ENCODE data around the gene MRPS16. TPM values are rescaled to one million over a fixed set of nuclear protein-coding genes. Genes with fewer than 3 reads are reported as not detected.

Gene MRPS16
- polyA plus RNA-seq (2013, experiment 1 of 2) = 56.4 TPM
- 59.2 TPM for polyA plus RNA-seq (2013, experiment 2 of 2)

DNA sequence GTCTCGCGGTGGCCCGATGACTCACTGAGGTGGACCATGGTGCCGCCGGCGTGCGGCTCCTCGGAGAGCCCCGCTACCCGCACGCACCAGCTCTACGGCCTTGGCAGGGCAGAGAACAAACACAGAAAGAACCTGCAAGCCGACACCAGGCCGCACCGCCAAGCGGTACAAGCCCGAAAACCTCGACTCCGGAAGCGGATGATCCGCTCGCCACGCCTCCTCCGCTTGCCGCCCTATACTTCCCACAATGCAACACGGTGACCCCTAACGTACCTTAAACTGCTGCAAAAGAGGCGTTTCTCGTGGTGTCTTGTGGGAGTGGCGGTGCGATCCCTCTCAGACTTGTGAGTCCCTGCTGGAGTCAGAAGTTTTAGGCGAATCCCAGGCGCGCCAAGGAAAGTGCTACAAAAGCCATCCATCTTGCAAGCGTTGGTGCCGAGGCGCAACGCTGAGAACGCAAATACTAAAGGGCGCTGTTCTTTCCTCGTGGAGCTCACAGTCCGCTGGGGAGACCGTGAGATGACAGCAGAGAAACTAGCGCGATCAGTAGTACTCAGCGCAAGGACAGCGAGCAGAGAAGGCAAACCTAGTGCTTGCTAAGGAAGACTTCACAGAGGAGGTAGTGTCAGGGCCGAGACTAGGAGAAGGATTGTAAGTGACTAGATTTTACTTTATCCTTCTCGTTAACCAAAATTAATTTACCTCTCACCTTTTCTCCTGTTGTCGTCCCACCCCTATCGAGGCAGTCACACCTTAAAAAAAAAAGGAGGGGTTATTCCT lies at the start of gene MRPS16:
Gene MRPS16, minus strand, starts transcription at position 200 of the 780 bp plus-strand sequence. Its CDS starts 162 bp downstream, at position 38.
- Histone ChIP-seq H2AFZ (ENCODE audit: low read length) (peak within 1 kb of the TSS; percentile 86), H3K4me3 (ENCODE audit: low read length in 2 of 2) (peak within 1 kb of the TSS; percentile 80 to 84), H3K4me2 (ENCODE audit: insufficient read depth, low read length, poor library complexity, severe bottlenecking) (peak within 1 kb of the TSS; percentile 86), H4K8ac (ENCODE audit: low read depth, low read length) (no peak within 1 kb of the TSS), H3K79me1 (ENCODE audit: low read depth, low read length) (peaks cover 2% of the 10 kb centered on the region), H3K14ac (ENCODE audit: low read length) (peak within 1 kb of the TSS; percentile 2), H2AK5ac (ENCODE audit: low read depth, low read length) (no peak within 1 kb of the TSS), H3K18ac (ENCODE audit: low read length) (peak within 1 kb of the TSS; percentile 81), H2BK15ac (ENCODE audit: low read length) (no peak within 1 kb of the TSS), H3K27me3 (ENCODE audit: control insufficient read depth in 3 of 3, insufficient read depth in 3 of 3, low read depth in 1 of 3, low read length in 3 of 3) (no peaks in the 10 kb centered on the region), H3K4ac (ENCODE audit: low read length) (no peak within 1 kb of the TSS), H2BK5ac (ENCODE audit: low read length) (peak within 1 kb of the TSS; percentile 68), H2BK12ac (ENCODE audit: low read length) (no peak within 1 kb of the TSS), H4K91ac (ENCODE audit: low read depth, low read length, poor library complexity) (no peak within 1 kb of the TSS), H2BK120ac (ENCODE audit: low read depth, low read length) (no peak within 1 kb of the TSS), H3K9ac (ENCODE audit: low read depth, low read length, poor library complexity) (peak within 1 kb of the TSS; percentile 92), H3K27ac (replicated peaks; ENCODE audit: low read length) (peak within 1 kb of the TSS; percentile 79), H3K23ac (ENCODE audit: low read depth, low read length, poor library complexity) (peak within 1 kb of the TSS; percentile 76), H3K9me3 (replicated peaks in 1 of 2; ENCODE audit: control insufficient read depth in 2 of 2, insufficient read depth in 1 of 2, low read depth in 1 of 2, low read length in 2 of 2) (no peaks in the 10 kb centered on the region), H3K36me3 (replicated peaks in 1 of 2; ENCODE audit: control insufficient read depth in 2 of 2, insufficient read depth in 2 of 2, low read length in 2 of 2) (peaks cover 12 to 47% of the 10 kb centered on the region in 2 donors), H3K4me1 (ENCODE audit: control insufficient read depth in 2 of 2, insufficient read depth in 1 of 2, low read depth in 1 of 2, low read length in 2 of 2) (peaks cover 7 to 14% of the 10 kb centered on the region in 2 donors)
- peak; percentile 92 for DNase-seq (ENCODE audit: low spot score)
- no CpG with 5 or more reads among the region's 51 CpGs for WGBS, 2 donors (ENCODE audit: extremely low coverage in 2 of 2, insufficient read length in 2 of 2, insufficient replicate concordance in 1 of 2)

DNA sequence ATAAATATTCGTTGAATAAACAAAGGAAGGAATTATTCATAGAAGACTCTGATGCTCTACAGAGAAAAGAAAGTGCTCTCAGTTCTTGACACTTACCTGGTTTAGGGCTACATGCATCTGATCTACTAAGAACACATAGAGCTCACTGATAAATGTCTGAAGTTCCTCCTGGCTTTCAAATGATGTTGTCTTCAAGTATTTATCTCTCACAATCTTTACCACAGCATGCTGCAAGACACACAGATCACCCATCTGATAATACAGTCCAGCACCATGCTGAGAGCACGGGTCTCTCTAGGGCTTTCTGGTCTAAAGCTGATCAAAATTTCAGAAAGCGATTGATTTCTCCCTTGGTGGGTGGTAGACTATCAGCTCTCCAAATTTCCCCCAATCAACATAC lies 44.5 kb upstream of the MRPS16 start:
- H2AFZ ChIP-seq (ENCODE audit: low read length) = no peak overlapping the region
- no peak overlapping the region for H3K4me2 ChIP-seq (ENCODE audit: insufficient read depth, low read length, poor library complexity, severe bottlenecking)
- no peak overlapping the region for H2BK5ac ChIP-seq (ENCODE audit: low read length)
- H3K27me3 ChIP-seq (ENCODE audit: control insufficient read depth in 3 of 3, insufficient read depth in 3 of 3, low read depth in 1 of 3, low read length in 3 of 3) = no peaks in the 10 kb centered on the region
- no peak overlapping the region for H3K4me3 ChIP-seq (ENCODE audit: low read length in 2 of 2)
- H3K9ac ChIP-seq (ENCODE audit: low read depth, low read length, poor library complexity) = no peak overlapping the region
- no peak for DNase-seq (ENCODE audit: low spot score)
- H3K23ac ChIP-seq (ENCODE audit: low read depth, low read length, poor library complexity) = no peak overlapping the region
- no peak overlapping the region for H3K27ac ChIP-seq (replicated peaks; ENCODE audit: low read length)
- H2BK12ac ChIP-seq (ENCODE audit: low read length) = no peak overlapping the region
- H3K36me3 ChIP-seq (replicated peaks in 1 of 2; ENCODE audit: control insufficient read depth in 2 of 2, insufficient read depth in 2 of 2, low read length in 2 of 2) = no peaks in the 10 kb centered on the region
- H2AK5ac ChIP-seq (ENCODE audit: low read depth, low read length) = no peak overlapping the region
- no CpG with 5 or more reads among the region's 3 CpGs for WGBS, 2 donors (ENCODE audit: extremely low coverage in 2 of 2, insufficient read length in 2 of 2, insufficient replicate concordance in 1 of 2)
- H3K79me1 ChIP-seq (ENCODE audit: low read depth, low read length) = no peaks in the 10 kb centered on the region
- no peak overlapping the region for H3K4ac ChIP-seq (ENCODE audit: low read length)
- no peak overlapping the region for H2BK15ac ChIP-seq (ENCODE audit: low read length)
- no peak overlapping the region for H4K91ac ChIP-seq (ENCODE audit: low read depth, low read length, poor library complexity)
- no peak overlapping the region for H2BK120ac ChIP-seq (ENCODE audit: low read depth, low read length)
- no peaks in the 10 kb centered on the region for H3K9me3 ChIP-seq (replicated peaks in 1 of 2; ENCODE audit: control insufficient read depth in 2 of 2, insufficient read depth in 1 of 2, low read depth in 1 of 2, low read length in 2 of 2)
- no peak overlapping the region for H4K8ac ChIP-seq (ENCODE audit: low read depth, low read length)
- H3K4me1 ChIP-seq (ENCODE audit: control insufficient read depth in 2 of 2, insufficient read depth in 1 of 2, low read depth in 1 of 2, low read length in 2 of 2) = no peaks in the 10 kb centered on the region
- no peak overlapping the region for H3K18ac ChIP-seq (ENCODE audit: low read length)
- no peak overlapping the region for H3K14ac ChIP-seq (ENCODE audit: low read length)

DNA sequence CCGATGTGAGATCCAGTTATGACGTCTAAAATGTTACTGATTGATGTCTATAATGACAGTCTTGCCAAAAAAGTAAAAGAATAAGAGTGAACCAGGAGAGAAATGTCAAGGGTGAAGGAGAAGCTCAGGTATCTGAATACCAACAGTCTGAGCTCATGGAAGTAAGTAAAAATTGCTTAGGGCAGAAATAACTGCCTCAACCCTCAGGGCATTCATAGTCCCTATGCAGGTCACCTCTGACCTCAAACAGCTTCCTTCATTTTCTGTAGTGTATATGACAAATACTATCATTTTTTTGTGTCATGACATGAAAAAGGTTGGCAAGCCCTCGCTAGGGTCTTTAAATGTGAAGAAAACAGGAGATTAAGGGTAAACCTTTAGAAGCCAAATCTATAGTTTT lies 41.0 kb upstream of the MRPS16 start:
- no peak overlapping the region for H3K14ac ChIP-seq (ENCODE audit: low read length)
- no peak overlapping the region for H4K8ac ChIP-seq (ENCODE audit: low read depth, low read length)
- H3K9me3 ChIP-seq (replicated peaks in 1 of 2; ENCODE audit: control insufficient read depth in 2 of 2, insufficient read depth in 1 of 2, low read depth in 1 of 2, low read length in 2 of 2) = no peaks in the 10 kb centered on the region
- H3K4me1 ChIP-seq (ENCODE audit: control insufficient read depth in 2 of 2, insufficient read depth in 1 of 2, low read depth in 1 of 2, low read length in 2 of 2) = no peaks in the 10 kb centered on the region
- H3K4me3 ChIP-seq (ENCODE audit: low read length in 2 of 2) = no peak overlapping the region
- no peak overlapping the region for H3K18ac ChIP-seq (ENCODE audit: low read length)
- H2AFZ ChIP-seq (ENCODE audit: low read length) = no peak overlapping the region
- H2BK15ac ChIP-seq (ENCODE audit: low read length) = no peak overlapping the region
- H4K91ac ChIP-seq (ENCODE audit: low read depth, low read length, poor library complexity) = no peak overlapping the region
- H2AK5ac ChIP-seq (ENCODE audit: low read depth, low read length) = no peak overlapping the region
- H3K27me3 ChIP-seq (ENCODE audit: control insufficient read depth in 3 of 3, insufficient read depth in 3 of 3, low read depth in 1 of 3, low read length in 3 of 3) = no peaks in the 10 kb centered on the region
- H3K9ac ChIP-seq (ENCODE audit: low read depth, low read length, poor library complexity) = no peak overlapping the region
- no peak for DNase-seq (ENCODE audit: low spot score)
- no peak overlapping the region for H3K4ac ChIP-seq (ENCODE audit: low read length)
- H3K79me1 ChIP-seq (ENCODE audit: low read depth, low read length) = no peaks in the 10 kb centered on the region
- H3K23ac ChIP-seq (ENCODE audit: low read depth, low read length, poor library complexity) = no peak overlapping the region
- no peak overlapping the region for H3K4me2 ChIP-seq (ENCODE audit: insufficient read depth, low read length, poor library complexity, severe bottlenecking)
- H3K27ac ChIP-seq (replicated peaks; ENCODE audit: low read length) = no peak overlapping the region
- no peak overlapping the region for H2BK12ac ChIP-seq (ENCODE audit: low read length)
- no peaks in the 10 kb centered on the region for H3K36me3 ChIP-seq (replicated peaks in 1 of 2; ENCODE audit: control insufficient read depth in 2 of 2, insufficient read depth in 2 of 2, low read length in 2 of 2)
- no peak overlapping the region for H2BK5ac ChIP-seq (ENCODE audit: low read length)
- no CpG with 5 or more reads among the region's 3 CpGs for WGBS, 2 donors (ENCODE audit: extremely low coverage in 2 of 2, insufficient read length in 2 of 2, insufficient replicate concordance in 1 of 2)
- no peak overlapping the region for H2BK120ac ChIP-seq (ENCODE audit: low read depth, low read length)

DNA sequence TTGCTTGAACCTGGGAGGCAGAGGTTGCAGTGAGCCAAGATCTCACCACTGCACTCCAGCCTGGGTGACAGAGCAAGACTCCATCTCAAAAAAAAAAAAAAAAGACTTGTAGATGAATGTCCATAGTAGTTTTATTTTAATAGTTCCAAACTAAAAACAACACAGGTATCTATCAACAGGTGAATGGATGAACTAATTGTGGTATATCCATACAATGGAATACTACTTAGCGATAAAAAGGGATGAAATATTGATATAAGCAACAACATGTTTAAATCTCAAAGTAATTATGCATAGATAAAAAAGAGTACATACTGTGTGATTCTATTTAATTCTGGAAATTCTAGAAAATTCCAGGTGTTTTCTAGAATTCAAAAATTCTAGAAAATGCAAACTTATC lies 37.5 kb upstream of the MRPS16 start:
- H3K27ac ChIP-seq (replicated peaks; ENCODE audit: low read length) = no peak overlapping the region
- WGBS, 2 donors (ENCODE audit: extremely low coverage in 2 of 2, insufficient read length in 2 of 2, insufficient replicate concordance in 1 of 2) = no CpG with 5 or more reads among the region's 1 CpG

More for the DNA sequence above, 37.5 kb upstream of the MRPS16 start:
- Histone ChIP-seq H3K14ac (ENCODE audit: low read length) (no peak overlapping the region), H3K27me3 (ENCODE audit: control insufficient read depth in 3 of 3, insufficient read depth in 3 of 3, low read depth in 1 of 3, low read length in 3 of 3) (no peaks in the 10 kb centered on the region), H2BK120ac (ENCODE audit: low read depth, low read length) (no peak overlapping the region), H3K23ac (ENCODE audit: low read depth, low read length, poor library complexity) (no peak overlapping the region), H2BK12ac (ENCODE audit: low read length) (no peak overlapping the region), H3K4me3 (ENCODE audit: low read length in 2 of 2) (no peak overlapping the region), H3K9me3 (replicated peaks in 1 of 2; ENCODE audit: control insufficient read depth in 2 of 2, insufficient read depth in 1 of 2, low read depth in 1 of 2, low read length in 2 of 2) (no peaks in the 10 kb centered on the region), H3K18ac (ENCODE audit: low read length) (no peak overlapping the region), H4K91ac (ENCODE audit: low read depth, low read length, poor library complexity) (no peak overlapping the region), H3K4me1 (ENCODE audit: control insufficient read depth in 2 of 2, insufficient read depth in 1 of 2, low read depth in 1 of 2, low read length in 2 of 2) (no peaks in the 10 kb centered on the region), H3K36me3 (replicated peaks in 1 of 2; ENCODE audit: control insufficient read depth in 2 of 2, insufficient read depth in 2 of 2, low read length in 2 of 2) (no peaks in the 10 kb centered on the region), H3K9ac (ENCODE audit: low read depth, low read length, poor library complexity) (no peak overlapping the region), H3K4ac (ENCODE audit: low read length) (no peak overlapping the region), H2BK5ac (ENCODE audit: low read length) (no peak overlapping the region), H3K79me1 (ENCODE audit: low read depth, low read length) (no peaks in the 10 kb centered on the region), H2AFZ (ENCODE audit: low read length) (no peak overlapping the region), H3K4me2 (ENCODE audit: insufficient read depth, low read length, poor library complexity, severe bottlenecking) (no peak overlapping the region), H4K8ac (ENCODE audit: low read depth, low read length) (no peak overlapping the region), H2BK15ac (ENCODE audit: low read length) (no peak overlapping the region), H2AK5ac (ENCODE audit: low read depth, low read length) (no peak overlapping the region)
- no peak for DNase-seq (ENCODE audit: low spot score)
